H9 (cell line): ENCODE measurements around the gene PGBD5. TPM values are rescaled to one million over a fixed set of nuclear protein-coding genes. Genes with fewer than 3 reads are reported as not detected.

Experiments used
- DNase-seq: peaks from one replicate; pipeline ENCODE4 v3.0.0-alpha.2; 2017
- H2AFZ ChIP-seq: one replicate; pipeline ENCODE4 v1.6.1; 2013; ENCODE audit warnings: mild to moderate bottlenecking, low read length, control low read depth, moderate library complexity
- H2AK5ac ChIP-seq: 2 replicates; pipeline ENCODE4 v1.6.1; 2013; ENCODE audit warnings: low read length, control low read depth, mixed read lengths; ENCODE audit not compliant: insufficient read length
- H2BK120ac ChIP-seq: one replicate; pipeline ENCODE4 v1.6.1; 2013; ENCODE audit warnings: low read depth, mild to moderate bottlenecking, low read length, control low read depth, inconsistent platforms; ENCODE audit not compliant: poor library complexity, severe bottlenecking
- H2BK12ac ChIP-seq: 2 replicates; pipeline ENCODE4 v1.6.1; 2013; ENCODE audit warnings: low read length, control low read depth, mixed read lengths, low read depth; ENCODE audit not compliant: insufficient read length
- H2BK15ac ChIP-seq: 2 replicates; pipeline ENCODE4 v1.6.1; 2013; ENCODE audit warnings: low read depth, low read length, control low read depth
- H2BK20ac ChIP-seq: one replicate; pipeline ENCODE4 v1.6.1; 2013; ENCODE audit warnings: low read depth, mild to moderate bottlenecking, low read length, control low read depth, inconsistent platforms; ENCODE audit not compliant: poor library complexity, severe bottlenecking
- H2BK5ac ChIP-seq: 2 replicates; pipeline ENCODE4 v1.6.1; 2013; ENCODE audit warnings: low read length, control low read depth, mixed read lengths; ENCODE audit not compliant: insufficient read length
- H3K14ac ChIP-seq: 2 replicates; pipeline ENCODE4 v1.6.1; 2013; ENCODE audit warnings: low read length, control low read depth; ENCODE audit not compliant: insufficient read depth
- H3K18ac ChIP-seq: 2 replicates; pipeline ENCODE4 v1.6.1; 2013; ENCODE audit warnings: low read depth, mild to moderate bottlenecking, mixed read lengths, low read length, control low read depth; ENCODE audit not compliant: insufficient read length
- H3K23ac ChIP-seq: 2 replicates; pipeline ENCODE4 v1.6.1; 2013; ENCODE audit warnings: low read length, control low read depth, mixed read lengths, low read depth; ENCODE audit not compliant: insufficient read length
- H3K23me2 ChIP-seq: 2 replicates; pipeline ENCODE4 v1.6.1; 2013; ENCODE audit warnings: low read depth, mild to moderate bottlenecking, mixed read lengths, low read length, control low read depth; ENCODE audit not compliant: insufficient read length, poor library complexity, severe bottlenecking
- H3K27ac ChIP-seq: 2 replicates; pipeline ENCODE4 v1.5.1; 2013; ENCODE audit warnings: low read length, control low read depth, mixed read lengths, low read depth; ENCODE audit not compliant: insufficient read length
- H3K27me3 ChIP-seq: 2 replicates; pipeline ENCODE4 v1.6.1; 2013; ENCODE audit warnings: low read length, control low read depth, inconsistent platforms; ENCODE audit not compliant: insufficient read depth
- H3K4ac ChIP-seq: 2 replicates; pipeline ENCODE4 v1.6.1; 2013; ENCODE audit warnings: low read depth, mild to moderate bottlenecking, control low read depth, inconsistent platforms, low read length, moderate library complexity
- H3K4me1 ChIP-seq: 2 replicates; pipeline ENCODE4 v1.6.1; 2013; ENCODE audit warnings: low read length, control low read depth, inconsistent platforms; ENCODE audit not compliant: insufficient read depth
- H3K4me2 ChIP-seq: 2 replicates; pipeline ENCODE4 v1.6.1; 2013; ENCODE audit warnings: low read length, control low read depth, mixed read lengths; ENCODE audit not compliant: insufficient read length, insufficient read depth
- H3K56ac ChIP-seq: 2 replicates; pipeline ENCODE4 v1.6.1; 2013; ENCODE audit warnings: low read depth, mild to moderate bottlenecking, mixed read lengths, low read length, control low read depth; ENCODE audit not compliant: insufficient read length
- H3K79me1 ChIP-seq: 2 replicates; pipeline ENCODE4 v1.6.1; 2013; ENCODE audit warnings: low read depth, mild to moderate bottlenecking, moderate library complexity, low read length, control low read depth, inconsistent platforms; ENCODE audit not compliant: insufficient read depth, poor library complexity, severe bottlenecking
- H3K79me2 ChIP-seq: 2 replicates; pipeline ENCODE4 v1.6.1; 2013; ENCODE audit warnings: low read length, control low read depth, inconsistent platforms; ENCODE audit not compliant: insufficient read depth
- H3K9ac ChIP-seq: 2 replicates; pipeline ENCODE4 v1.6.1; 2013; ENCODE audit warnings: low read length, control low read depth, mixed read lengths; ENCODE audit not compliant: insufficient read length; ENCODE audit errors: extremely low read depth
- H3K9me3 ChIP-seq: one replicate; pipeline ENCODE4 v1.6.1; 2013; ENCODE audit warnings: low read depth, low read length, inconsistent platforms; ENCODE audit not compliant: control insufficient read depth
- H3T11ph ChIP-seq: one replicate; pipeline ENCODE4 v1.6.1; 2013; ENCODE audit warnings: mild to moderate bottlenecking, low read length, control low read depth, inconsistent platforms
- H4K20me1 ChIP-seq: one replicate; pipeline ENCODE4 v1.6.1; 2013; ENCODE audit not compliant: control insufficient read depth, insufficient read length, insufficient read depth
- H4K5ac ChIP-seq: 2 replicates; pipeline ENCODE4 v1.6.1; 2013; ENCODE audit warnings: low read depth, mild to moderate bottlenecking, mixed read lengths, low read length, control low read depth; ENCODE audit not compliant: insufficient read length
- H4K8ac ChIP-seq: replicated peaks from 2 replicates; pipeline ENCODE4 v1.6.1; 2013; ENCODE audit warnings: low read length, control low read depth, mixed read lengths, low read depth; ENCODE audit not compliant: insufficient read length
- H4K91ac ChIP-seq: 2 replicates; pipeline ENCODE4 v1.6.1; 2013; ENCODE audit warnings: low read depth, mild to moderate bottlenecking, moderate library complexity, mixed read lengths, low read length, control low read depth; ENCODE audit not compliant: insufficient read length
- H3K27ac Mint-ChIP-seq, 3 experiments: 2 replicates in 2 of 3; 3 replicates in 1 of 3; pipeline ENCODE4 v1.8.0; 2020 to 2021; ENCODE audit warnings: mixed read lengths in 3 of 3, mild to moderate bottlenecking in 1 of 3, moderate library complexity in 1 of 3
- H3K27me3 Mint-ChIP-seq: 2 replicates; pipeline ENCODE4 v1.8.0; 2021; ENCODE audit warnings: low read depth, mild to moderate bottlenecking, moderate library complexity, mixed read lengths
- H3K36me3 Mint-ChIP-seq, 3 experiments: 2 replicates in 2 of 3; 3 replicates in 1 of 3; pipeline ENCODE4 v1.8.0; 2020 to 2021; ENCODE audit warnings: low read depth in 3 of 3, mixed read lengths in 3 of 3; ENCODE audit not compliant: insufficient read depth in 1 of 3
- H3K4me1 Mint-ChIP-seq, 2 experiments: 2 replicates each; pipeline ENCODE4 v1.8.0; 2020; ENCODE audit warnings: mixed read lengths in 2 of 2
- H3K4me3 Mint-ChIP-seq, 2 experiments: 2 replicates in 1 of 2; 3 replicates in 1 of 2; pipeline ENCODE4 v1.8.0; 2020 to 2021; ENCODE audit warnings: mild to moderate bottlenecking in 2 of 2, mixed read lengths in 2 of 2, moderate library complexity in 1 of 2
- H3K9me3 Mint-ChIP-seq, 2 experiments: 2 replicates in 1 of 2; 3 replicates in 1 of 2; pipeline ENCODE4 v1.8.0; 2020; ENCODE audit warnings: mild to moderate bottlenecking in 2 of 2, mixed read lengths in 2 of 2, moderate library complexity in 1 of 2
- CTCF ChIP-seq: fragments of 200-600 bp; sonication (generic); conservative IDR thresholded peaks from 3 replicates; pipeline ENCODE4 v1.8.0; 2021; ENCODE audit warnings: antibody characterized with exemption, mild to moderate bottlenecking
- WGBS: extraction: QIAGEN DNeasy Blood & Tissue Kit; methylation state at CpG from one replicate; pipeline ENCODE4 v1.1.7; 2013; ENCODE audit warnings: missing lambda C conversion rate, low lambda C conversion rate, mixed read lengths; ENCODE audit not compliant: insufficient read length; ENCODE audit errors: extremely low coverage; 5-methylcytosine and 5-hydroxymethylcytosine counted together
- total RNA-seq: library from RNA; stranded (reverse); gene quantifications from 2 replicates; pipeline ENCODE4 v1.2.1, GENCODE V29; 2021

The PGBD5 gene
- total RNA-seq, 1 experiment from 2014 or later: 19.1 TPM

- Histone ChIP-seq H4K20me1 (no peaks in the 10 kb centered on the region), H2BK120ac (no peak overlapping the region), H2AK5ac (no peak overlapping the region), H3K14ac (no peak overlapping the region), H3K18ac (no peak overlapping the region), H4K8ac (no peak overlapping the region), H3K4me1 (no peaks in the 10 kb centered on the region), H3K23ac (no peak overlapping the region), H2BK15ac (no peak overlapping the region), H3K79me1 (no peaks in the 10 kb centered on the region), H2BK12ac (no peak overlapping the region), H3K4me2 (no peak overlapping the region), H2AFZ (no peak overlapping the region), H3K27me3 (no peaks in the 10 kb centered on the region), H2BK5ac (no peak overlapping the region), H3K9me3 (no peaks in the 10 kb centered on the region), H3K27ac (no peak overlapping the region), H3K23me2 (no peaks in the 10 kb centered on the region), H2BK20ac (no peak overlapping the region), H4K91ac (no peak overlapping the region), H3K79me2 (no peaks in the 10 kb centered on the region), H3T11ph (no peak overlapping the region), H4K5ac (no peak overlapping the region), H3K4ac (no peak overlapping the region), H3K56ac (no peak overlapping the region), H3K9ac (no peak overlapping the region)
- DNase-seq: no peak
- H3K27me3 Mint-ChIP-seq: peaks cover 5% of the 10 kb centered on the region
- no peaks in the 10 kb centered on the region for H3K36me3 Mint-ChIP-seq
- H3K9me3 Mint-ChIP-seq: no peaks in the 10 kb centered on the region
- H3K27ac Mint-ChIP-seq: no peak overlapping the region; a peak in 1 of 7 replicates
- no peak for TF ChIP-seq CTCF
- H3K4me1 Mint-ChIP-seq: peaks cover 4 to 9% of the 10 kb centered on the region in 2 experiments
- WGBS: no CpG with 5 or more reads among the region's 9 CpGs
- no peak overlapping the region for H3K4me3 Mint-ChIP-seq
These were observed 30.3 kb upstream of the PGBD5 start for GRCh38 chr1:230456478-230456877.
